Spinal cord (tissue), 10 donors: Measurements from ENCODE around the gene CD34. TPM values are rescaled to one million over a fixed set of nuclear protein-coding genes. Genes with fewer than 3 reads are reported as not detected.

ENCODE experiments used
- DNase-seq, 6 donors: peaks; one replicate each; pipeline versions ENCODE4 v3.0.0 to v3.0.0-alpha.2; 2013 to 2015; ENCODE audit warnings: low spot score in 6 of 6, low read depth in 4 of 6
- H3K27ac ChIP-seq: one replicate; pipeline ENCODE4 v1.5.1; 2013; ENCODE audit warnings: low read depth, low read length, control low read depth
- H3K27me3 ChIP-seq: one replicate; pipeline ENCODE4 v1.6.1; 2013; ENCODE audit warnings: low read length; ENCODE audit not compliant: control insufficient read depth, insufficient read depth
- H3K36me3 ChIP-seq: one replicate; pipeline ENCODE4 v1.6.1; 2013; ENCODE audit warnings: low read length; ENCODE audit not compliant: control insufficient read depth, insufficient read depth
- H3K4me1 ChIP-seq: one replicate; pipeline ENCODE4 v1.6.1; 2013; ENCODE audit warnings: low read length; ENCODE audit not compliant: control insufficient read depth, insufficient read depth
- H3K4me3 ChIP-seq: one replicate; pipeline ENCODE4 v1.5.1; 2013; ENCODE audit warnings: low read depth, low read length, control low read depth
- H3K9me3 ChIP-seq: one replicate; pipeline ENCODE4 v1.6.1; 2013; ENCODE audit warnings: low read length; ENCODE audit not compliant: control insufficient read depth, insufficient read depth
- WGBS: methylation state at CpG from one replicate; pipeline ENCODE4 v1.1.5; 2013; ENCODE audit warnings: missing lambda C conversion rate; ENCODE audit not compliant: insufficient coverage; 5-methylcytosine and 5-hydroxymethylcytosine counted together
- polyA plus RNA-seq, 2 donors: library from polyadenylated mRNA; unstranded; fragments of 120-200 nt; gene quantifications; one replicate each; pipeline ENCODE4 v1.2.1, GENCODE V29; 2013; ENCODE audit not compliant: insufficient read length in 2 of 2
- total RNA-seq, 2 donors: library from RNA; depleted of rRNA in 1 of 2; stranded (reverse); fragments of 120-200 nt in 1 of 2; fragments of >200 nt in 1 of 2; gene quantifications; one replicate each; pipeline versions ENCODE4 v1.2.3 to v1.2.4, GENCODE V29; 2013 to 2014
- donor health status: healthy.

Gene CD34
- total and polyA plus RNA-seq, 4 donors, result 10.5 to 33.1 (median 20.7) TPM

GRCh38 chr1:207832796-207833195 is 78.1 kb downstream of the CD34 start:
- Histone ChIP-seq H3K9me3 (no peaks in the 10 kb centered on the region), H3K4me3 (no peak overlapping the region), H3K27ac (no peak overlapping the region), H3K36me3 (no peaks in the 10 kb centered on the region), H3K27me3 (no peaks in the 10 kb centered on the region), H3K4me1 (peaks cover 7% of the 10 kb centered on the region)
- 97% methylated on average over 8 of the region's 8 CpGs for WGBS
- no peak for DNase-seq

- Histone ChIP-seq H3K36me3 (no peaks in the 10 kb centered on the region), H3K4me3 (no peak overlapping the region), H3K9me3 (no peaks in the 10 kb centered on the region), H3K27ac (no peak overlapping the region), H3K4me1 (peaks cover 12% of the 10 kb centered on the region), H3K27me3 (no peaks in the 10 kb centered on the region)
- 82% methylated on average over 7 of the region's 9 CpGs for WGBS
- DNase-seq, result no peak
These were observed 79.2 kb downstream of the CD34 start for GRCh38 chr1:207831517-207832327.

Other genes starting within 250 kb of the CD34 start
- gene CD46, start 159.1 kb downstream of the CD34 start, total RNA-seq, result 100 to 1,000 TPM in 1 of 2 donors, 10 to 100 TPM in 1; 71.7 to 119 TPM
- gene CD46, start 159.1 kb downstream of the CD34 start, polyA plus RNA-seq, result 10 to 100 TPM; 95.1 to 96.7 TPM